Measurements from ENCODE around the gene MT1E.

The MT1E gene

DNA sequence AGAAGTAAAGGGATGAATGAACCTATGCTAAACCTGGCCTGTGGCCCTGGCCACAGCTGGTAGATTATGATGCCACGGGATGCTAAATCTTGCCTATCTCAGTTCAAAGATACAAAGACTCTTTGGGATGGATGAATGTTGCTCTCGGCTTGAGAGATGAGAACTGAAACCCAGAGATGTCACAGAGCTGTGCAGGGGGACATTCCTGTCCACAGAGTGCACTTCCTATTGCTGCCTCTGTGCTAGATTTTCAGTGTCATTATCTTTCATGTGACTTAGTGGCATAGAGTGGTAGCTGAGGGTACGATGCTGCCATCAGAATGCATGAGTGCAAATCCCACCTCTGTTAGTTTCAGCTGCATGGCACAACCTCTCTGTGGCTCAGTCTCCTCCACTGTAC is 4.6 kb downstream of the MT1E start:
- Histone ChIP-seq H3K4me3 (ENCODE audit: low read length) (no peak overlapping the region), H3K9ac (ENCODE audit: low read length) (no peak overlapping the region), H3K27me3 (ENCODE audit: control insufficient read depth, insufficient read depth, low read length) (peaks cover 100% of the 10 kb centered on the region), H3K27ac (ENCODE audit: low read length) (no peak overlapping the region), H3K9me3 (ENCODE audit: control insufficient read depth, low read depth, low read length) (no peaks in the 10 kb centered on the region), H3K36me3 (ENCODE audit: control insufficient read depth, low read depth, low read length) (no peaks in the 10 kb centered on the region), H3K4me1 (ENCODE audit: control insufficient read depth, low read depth, low read length) (peaks cover 12% of the 10 kb centered on the region)

DNA sequence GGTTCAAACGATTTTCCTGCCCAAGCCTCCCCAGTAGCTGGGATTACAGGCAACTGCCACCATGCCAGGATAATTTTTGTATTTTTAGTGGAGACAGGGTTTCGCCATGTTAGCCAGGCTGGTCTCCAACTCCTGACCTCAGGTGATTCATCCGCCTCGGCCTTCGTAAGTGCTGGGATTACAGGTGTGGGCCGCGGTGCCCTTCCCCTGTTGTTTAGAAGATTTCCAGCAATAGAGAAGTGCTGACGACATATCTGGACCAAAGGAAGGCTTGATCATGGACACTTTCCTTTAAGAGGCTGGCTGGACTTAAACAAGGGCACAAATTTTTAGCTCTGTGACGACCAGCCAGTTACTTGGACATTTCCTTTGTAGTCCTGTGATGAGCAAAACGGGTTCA is 5.6 kb downstream of the MT1E start:
- peaks cover 7% of the 10 kb centered on the region for H3K4me1 ChIP-seq (ENCODE audit: control insufficient read depth, low read depth, low read length)
- no peaks in the 10 kb centered on the region for H3K9me3 ChIP-seq (ENCODE audit: control insufficient read depth, low read depth, low read length)
- H3K27me3 ChIP-seq (ENCODE audit: control insufficient read depth, insufficient read depth, low read length), result peaks cover 100% of the 10 kb centered on the region
- no peak overlapping the region for H3K4me3 ChIP-seq (ENCODE audit: low read length)
- no peaks in the 10 kb centered on the region for H3K36me3 ChIP-seq (ENCODE audit: control insufficient read depth, low read depth, low read length)
- H3K27ac ChIP-seq (ENCODE audit: low read length), result no peak overlapping the region
- no peak overlapping the region for H3K9ac ChIP-seq (ENCODE audit: low read length)

DNA sequence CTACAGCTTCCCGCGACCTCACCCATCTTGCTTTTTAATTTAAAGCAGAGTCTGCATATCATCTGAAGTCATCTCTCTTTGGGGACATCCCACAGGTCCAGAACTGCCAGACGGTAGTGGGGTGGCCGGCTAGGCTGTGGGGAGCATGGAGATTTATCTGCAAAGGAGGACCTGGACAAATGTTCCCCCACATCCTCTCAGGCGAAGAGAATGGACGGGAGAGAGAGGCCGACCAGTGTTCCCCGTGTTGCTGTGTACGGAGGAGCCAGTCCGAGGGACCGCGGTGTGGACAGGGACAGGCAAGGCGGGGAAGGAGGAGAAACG is 6.2 kb downstream of the MT1E start:
- peaks cover 100% of the 10 kb centered on the region for H3K27me3 ChIP-seq (ENCODE audit: control insufficient read depth, insufficient read depth, low read length)
- no peak overlapping the region for H3K9ac ChIP-seq (ENCODE audit: low read length)
- no peak overlapping the region for H3K27ac ChIP-seq (ENCODE audit: low read length)
- peaks cover 5% of the 10 kb centered on the region for H3K4me1 ChIP-seq (ENCODE audit: control insufficient read depth, low read depth, low read length)
- no peaks in the 10 kb centered on the region for H3K36me3 ChIP-seq (ENCODE audit: control insufficient read depth, low read depth, low read length)
- peak overlapping the region; percentile 48 for H3K4me3 ChIP-seq (ENCODE audit: low read length)
- no peaks in the 10 kb centered on the region for H3K9me3 ChIP-seq (ENCODE audit: control insufficient read depth, low read depth, low read length)

DNA sequence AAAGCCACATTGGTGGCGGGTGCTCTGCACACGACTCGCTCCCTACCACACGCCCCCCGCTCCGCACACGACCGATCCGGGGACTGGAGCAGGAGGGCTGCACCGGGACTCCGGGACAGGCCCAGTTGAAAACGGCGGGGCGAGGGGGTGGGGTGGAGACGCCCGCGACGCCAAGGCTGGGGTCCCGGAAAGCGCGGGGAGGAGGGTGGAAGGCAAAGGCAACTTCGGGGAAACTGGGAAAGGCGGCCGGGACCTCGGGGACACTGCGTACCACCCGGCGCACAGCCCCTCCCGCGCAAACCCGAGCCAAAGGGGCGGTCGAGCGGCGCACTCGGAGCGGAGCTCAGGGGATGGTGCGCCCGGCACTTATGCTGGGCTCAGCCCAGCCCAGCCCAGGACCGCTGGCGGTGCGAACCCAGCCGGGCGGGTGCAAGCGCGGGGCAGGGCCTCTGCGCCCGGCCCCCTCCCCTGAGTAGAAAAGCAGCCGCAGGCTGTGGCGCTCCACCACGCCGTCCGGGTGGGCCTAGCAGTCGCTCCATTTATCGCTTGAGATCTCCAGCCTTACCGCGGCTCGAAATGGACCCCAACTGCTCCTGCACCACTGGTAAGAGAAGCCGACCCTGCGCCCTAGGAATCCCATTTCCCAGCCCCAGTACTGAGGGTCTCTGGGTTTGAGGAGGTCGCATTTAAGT is 6.7 kb downstream of the MT1E start, which contains the start of gene MT1M:
Gene MT1M (plus strand): TSS at position 504 of the 692 bp plus-strand sequence. CDS start 73 bp downstream, at position 577.
- H3K27ac ChIP-seq (ENCODE audit: low read length), result no peak within 1 kb of the TSS
- peaks cover 100% of the 10 kb centered on the region for H3K27me3 ChIP-seq (ENCODE audit: control insufficient read depth, insufficient read depth, low read length)
- H3K4me3 ChIP-seq (ENCODE audit: low read length), result peak within 1 kb of the TSS; percentile 48
- peaks cover under 1% of the 10 kb centered on the region for H3K4me1 ChIP-seq (ENCODE audit: control insufficient read depth, low read depth, low read length)
- H3K36me3 ChIP-seq (ENCODE audit: control insufficient read depth, low read depth, low read length), result no peaks in the 10 kb centered on the region
- no peaks in the 10 kb centered on the region for H3K9me3 ChIP-seq (ENCODE audit: control insufficient read depth, low read depth, low read length)
- H3K9ac ChIP-seq (ENCODE audit: low read length), result no peak within 1 kb of the TSS

DNA sequence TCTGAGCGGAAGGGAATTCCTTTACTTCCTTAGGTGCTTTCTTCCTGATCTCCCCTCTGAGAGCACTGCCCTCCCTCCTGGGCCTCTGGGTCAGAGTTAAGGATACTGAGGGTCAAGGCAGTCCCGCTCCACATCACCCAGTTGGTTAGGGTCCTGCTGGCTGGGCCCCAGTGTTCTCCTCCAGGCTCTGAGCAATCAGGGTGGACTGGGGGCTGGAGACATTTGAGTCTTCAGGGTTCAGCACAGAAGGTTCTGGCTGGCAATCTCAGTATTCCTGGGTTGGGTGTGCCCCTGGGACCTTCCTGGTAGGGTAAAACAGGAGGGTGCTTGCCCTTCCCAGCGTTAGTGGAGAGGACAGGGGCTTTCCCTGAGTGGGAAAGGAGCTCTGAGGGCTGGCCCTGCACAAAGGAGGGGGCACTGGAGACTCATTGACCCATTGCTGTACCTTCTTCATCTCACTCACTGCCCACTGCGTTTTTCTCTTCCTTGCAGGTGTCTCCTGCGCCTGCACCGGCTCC is 7.3 kb downstream of the MT1E start:
- no peaks in the 10 kb centered on the region for H3K36me3 ChIP-seq (ENCODE audit: control insufficient read depth, low read depth, low read length)
- H3K9me3 ChIP-seq (ENCODE audit: control insufficient read depth, low read depth, low read length), result no peaks in the 10 kb centered on the region
- no peak overlapping the region for H3K9ac ChIP-seq (ENCODE audit: low read length)
- no peaks in the 10 kb centered on the region for H3K4me1 ChIP-seq (ENCODE audit: control insufficient read depth, low read depth, low read length)
- no peak overlapping the region for H3K27ac ChIP-seq (ENCODE audit: low read length)
- peaks cover 100% of the 10 kb centered on the region for H3K27me3 ChIP-seq (ENCODE audit: control insufficient read depth, insufficient read depth, low read length)
- H3K4me3 ChIP-seq (ENCODE audit: low read length), result peak overlapping the region; percentile 48

DNA sequence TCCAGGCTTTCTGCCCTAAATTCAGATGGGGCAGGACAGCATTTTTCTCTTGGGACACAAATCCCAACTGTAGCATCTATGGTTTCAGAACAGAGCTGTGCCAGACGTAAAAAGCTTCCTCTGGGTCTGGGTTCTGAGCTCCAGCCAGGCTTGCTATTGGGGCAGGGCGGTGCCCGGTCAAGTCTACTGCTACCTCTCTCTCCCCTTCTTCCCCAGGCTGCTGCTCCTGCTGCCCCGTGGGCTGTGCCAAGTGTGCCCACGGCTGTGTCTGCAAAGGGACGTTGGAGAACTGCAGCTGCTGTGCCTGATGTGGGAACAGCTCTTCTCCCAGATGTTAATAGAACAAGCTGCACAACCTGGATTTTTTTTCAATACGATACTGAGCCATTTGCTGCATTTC is 8.0 kb downstream of the MT1E start:
- Histone ChIP-seq H3K4me1 (ENCODE audit: control insufficient read depth, low read depth, low read length) (no peaks in the 10 kb centered on the region), H3K9ac (ENCODE audit: low read length) (no peak overlapping the region), H3K4me3 (ENCODE audit: low read length) (no peak overlapping the region), H3K36me3 (ENCODE audit: control insufficient read depth, low read depth, low read length) (no peaks in the 10 kb centered on the region), H3K27ac (ENCODE audit: low read length) (no peak overlapping the region), H3K9me3 (ENCODE audit: control insufficient read depth, low read depth, low read length) (no peaks in the 10 kb centered on the region), H3K27me3 (ENCODE audit: control insufficient read depth, insufficient read depth, low read length) (peaks cover 100% of the 10 kb centered on the region)

DNA sequence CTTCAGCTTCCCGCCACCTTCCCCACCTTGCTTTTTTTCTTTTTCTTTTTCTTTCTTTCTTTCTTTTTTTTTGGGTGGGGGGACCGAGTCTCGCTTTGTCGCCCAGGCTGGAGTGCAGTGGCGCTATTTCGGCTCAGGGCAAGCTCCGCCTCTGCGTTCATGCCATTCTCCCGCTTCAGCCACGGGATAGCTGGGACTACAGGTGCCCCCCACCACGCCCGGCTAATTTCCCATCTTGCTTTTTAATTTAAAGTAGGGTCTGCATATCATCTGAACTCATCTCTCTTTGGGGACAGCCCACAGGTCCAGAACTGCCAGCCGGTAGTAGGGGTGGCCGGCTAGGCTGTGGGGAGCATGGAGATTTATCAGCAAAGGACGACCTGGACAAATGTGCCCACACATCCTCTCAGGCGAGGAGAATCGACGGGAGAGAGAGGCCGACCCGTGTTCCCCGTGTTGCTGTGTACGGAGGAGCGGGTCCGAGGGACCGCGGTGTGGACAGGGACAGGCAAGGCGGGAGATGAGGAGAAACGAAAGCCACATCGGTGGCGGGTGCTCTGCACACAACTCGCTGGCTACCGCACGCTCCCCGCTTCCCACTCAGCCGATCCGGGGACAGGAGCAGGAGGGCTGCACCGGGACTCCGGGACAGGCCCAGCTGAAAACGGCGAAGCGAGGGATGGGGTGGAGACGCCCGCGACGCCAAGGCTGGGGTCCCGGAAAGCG is 9.3 kb downstream of the MT1E start:
- Histone ChIP-seq H3K9ac (ENCODE audit: low read length) (no peak overlapping the region), H3K4me3 (ENCODE audit: low read length) (peak overlapping the region; percentile 51), H3K36me3 (ENCODE audit: control insufficient read depth, low read depth, low read length) (no peaks in the 10 kb centered on the region), H3K4me1 (ENCODE audit: control insufficient read depth, low read depth, low read length) (no peaks in the 10 kb centered on the region), H3K27me3 (ENCODE audit: control insufficient read depth, insufficient read depth, low read length) (peaks cover 100% of the 10 kb centered on the region), H3K9me3 (ENCODE audit: control insufficient read depth, low read depth, low read length) (no peaks in the 10 kb centered on the region), H3K27ac (ENCODE audit: low read length) (no peak overlapping the region)

DNA sequence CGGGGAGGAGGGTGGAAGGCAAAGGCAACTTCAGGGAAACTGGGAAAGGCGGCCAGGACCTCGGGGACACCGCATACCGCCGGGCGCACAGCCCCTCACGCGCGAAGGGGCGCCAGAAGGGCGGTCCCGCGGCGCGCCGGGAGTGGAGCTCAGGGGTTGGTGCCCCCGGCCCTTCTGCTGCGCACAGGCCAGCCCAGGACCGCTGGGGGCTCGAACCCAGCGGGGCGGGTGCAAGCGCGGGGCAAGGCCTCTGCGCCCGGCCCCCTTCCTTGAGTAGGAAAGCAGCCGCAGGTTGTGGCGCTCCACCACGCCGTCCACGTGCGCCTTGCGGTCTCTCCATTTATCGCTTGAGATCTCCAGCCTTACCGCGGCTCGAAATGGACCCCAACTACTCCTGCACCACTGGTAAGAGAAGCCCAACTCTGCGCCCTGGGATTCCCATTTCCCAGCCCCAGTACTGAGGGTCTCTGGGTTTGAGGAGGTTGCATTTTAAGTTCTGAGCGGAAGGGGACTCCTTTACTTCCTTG is 9.9 kb downstream of the MT1E start:
- Histone ChIP-seq H3K4me1 (ENCODE audit: control insufficient read depth, low read depth, low read length) (no peaks in the 10 kb centered on the region), H3K27ac (ENCODE audit: low read length) (no peak overlapping the region), H3K9ac (ENCODE audit: low read length) (no peak overlapping the region), H3K9me3 (ENCODE audit: control insufficient read depth, low read depth, low read length) (no peaks in the 10 kb centered on the region), H3K4me3 (ENCODE audit: low read length) (peak overlapping the region; percentile 51), H3K27me3 (ENCODE audit: control insufficient read depth, insufficient read depth, low read length) (peaks cover 100% of the 10 kb centered on the region), H3K36me3 (ENCODE audit: control insufficient read depth, low read depth, low read length) (no peaks in the 10 kb centered on the region)

DNA sequence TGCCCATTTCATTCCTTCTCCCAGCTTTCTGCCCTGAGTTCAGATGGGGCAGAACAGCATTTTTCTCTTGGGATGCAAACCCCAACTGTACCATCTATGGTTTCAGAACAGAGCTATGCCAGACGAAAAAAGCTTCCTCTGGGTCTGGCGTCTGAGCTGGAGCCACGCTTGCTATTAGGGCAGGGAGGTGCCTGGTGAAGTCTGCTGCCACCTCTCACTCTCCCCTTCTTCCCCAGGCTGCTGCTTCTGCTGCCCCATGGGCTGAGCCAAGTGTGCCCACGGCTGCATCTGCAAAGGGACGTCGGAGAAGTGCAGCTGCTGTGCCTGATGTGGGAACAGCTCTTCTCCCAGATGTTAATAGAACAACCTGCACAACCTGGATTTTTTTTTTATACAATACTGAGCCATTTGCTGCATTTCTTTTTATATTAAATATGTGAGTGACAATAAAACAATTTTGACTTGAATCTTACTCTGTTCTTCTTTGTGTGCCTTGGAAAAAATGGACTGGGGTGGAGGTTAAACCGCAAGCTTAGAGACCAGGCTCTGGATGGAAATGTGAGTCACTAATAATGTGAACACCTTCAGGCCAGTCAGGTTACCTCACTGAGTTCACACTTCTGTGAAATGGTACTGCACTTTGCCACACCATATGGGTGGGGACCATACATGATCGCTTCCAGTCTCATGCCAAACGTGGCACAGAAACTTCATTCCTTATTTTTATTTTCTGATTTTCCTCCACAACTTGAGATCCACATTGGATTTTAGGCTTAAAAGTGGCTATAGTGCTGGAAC is 11.2 kb downstream of the MT1E start:
- H3K9me3 ChIP-seq (ENCODE audit: control insufficient read depth, low read depth, low read length), result no peaks in the 10 kb centered on the region
- H3K9ac ChIP-seq (ENCODE audit: low read length), result no peak overlapping the region
- H3K4me1 ChIP-seq (ENCODE audit: control insufficient read depth, low read depth, low read length), result no peaks in the 10 kb centered on the region
- H3K36me3 ChIP-seq (ENCODE audit: control insufficient read depth, low read depth, low read length), result no peaks in the 10 kb centered on the region
- peaks cover 100% of the 10 kb centered on the region for H3K27me3 ChIP-seq (ENCODE audit: control insufficient read depth, insufficient read depth, low read length)
- no peak overlapping the region for H3K27ac ChIP-seq (ENCODE audit: low read length)
- no peak overlapping the region for H3K4me3 ChIP-seq (ENCODE audit: low read length)

DNA sequence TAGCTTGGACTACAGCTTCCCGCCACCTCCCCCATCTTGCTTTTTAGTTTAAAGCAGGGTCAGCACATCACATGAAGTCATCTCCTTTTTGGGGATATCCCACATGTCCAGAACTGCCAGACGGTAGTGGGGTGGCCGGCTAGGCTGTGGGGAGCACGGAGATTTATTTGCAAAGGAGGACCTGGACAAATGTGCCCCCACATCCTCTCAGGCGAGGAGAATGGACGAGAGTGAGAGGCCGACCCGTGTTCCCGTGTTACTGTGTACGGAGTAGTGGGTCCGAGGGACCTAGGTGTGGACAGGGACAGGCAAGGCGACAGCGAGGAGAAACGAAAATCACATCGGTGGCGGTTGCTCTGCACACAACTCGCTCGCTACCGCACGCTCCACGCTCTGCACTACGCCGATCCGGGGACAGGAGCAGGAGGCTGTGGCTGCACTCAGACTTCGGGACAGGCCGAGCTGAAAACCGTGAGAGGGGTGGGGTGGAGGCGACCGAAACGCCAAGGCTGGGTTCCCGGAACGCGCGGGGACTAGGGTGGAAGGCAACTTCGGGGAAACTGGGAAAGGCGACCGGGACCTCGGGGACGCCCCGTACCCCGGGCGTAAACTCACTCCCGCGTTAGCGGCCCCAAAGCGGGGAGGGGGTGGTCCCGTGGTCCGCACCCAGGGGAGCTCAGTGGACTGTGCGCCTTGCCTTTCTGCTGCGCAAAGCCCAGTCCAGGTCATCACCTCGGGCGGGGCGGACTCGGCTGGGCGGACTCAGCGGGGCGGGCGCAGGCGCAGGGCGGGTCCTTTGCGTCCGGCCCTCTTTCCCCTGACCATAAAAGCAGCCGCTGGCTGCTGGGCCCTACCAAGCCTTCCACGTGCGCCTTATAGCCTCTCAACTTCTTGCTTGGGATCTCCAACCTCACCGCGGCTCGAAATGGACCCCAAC is 12.5 kb downstream of the MT1E start, which contains the start of gene MT1A:
Gene MT1A (plus strand): TSS at position 853 of the 937 bp plus-strand sequence. CDS start 73 bp downstream, at position 926.
- Histone ChIP-seq H3K9me3 (ENCODE audit: control insufficient read depth, low read depth, low read length) (no peaks in the 10 kb centered on the region), H3K27ac (ENCODE audit: low read length) (no peak within 1 kb of the TSS), H3K27me3 (ENCODE audit: control insufficient read depth, insufficient read depth, low read length) (peaks cover 100% of the 10 kb centered on the region), H3K36me3 (ENCODE audit: control insufficient read depth, low read depth, low read length) (no peaks in the 10 kb centered on the region), H3K4me1 (ENCODE audit: control insufficient read depth, low read depth, low read length) (no peaks in the 10 kb centered on the region), H3K9ac (ENCODE audit: low read length) (no peak within 1 kb of the TSS), H3K4me3 (ENCODE audit: low read length) (peak within 1 kb of the TSS; percentile 51)

Data from iPS-18a (cell line).